Activated CD8-positive, alpha-beta memory T cell treated with anti-CD3 and anti-CD28 coated beads, Interleukin-2, amount 50 U/mL, for 24 hours (primary cell): ENCODE measurements around the gene BUB1B.

ENCODE experiments used
- DNase-seq: peaks from one replicate; pipeline ENCODE4 v3.0.0-alpha.2; 2020; ENCODE audit errors: extremely low read depth

BUB1B gene

GRCh38 chr15:40255033-40255432 is 94.2 kb downstream of the BUB1B start:
- no peak for DNase-seq

- DNase-seq, result no peak
Measured at GRCh38 chr15:40256638-40257235, 95.9 kb downstream of the BUB1B start.

- DNase-seq, result no peak
Measured at GRCh38 chr15:40257656-40258450, 97.0 kb downstream of the BUB1B start.

- no peak for DNase-seq
Measured at GRCh38 chr15:40258544-40258943, 97.7 kb downstream of the BUB1B start.

GRCh38 chr15:40259021-40259420 is 98.2 kb downstream of the BUB1B start:
- no peak for DNase-seq

DNA sequence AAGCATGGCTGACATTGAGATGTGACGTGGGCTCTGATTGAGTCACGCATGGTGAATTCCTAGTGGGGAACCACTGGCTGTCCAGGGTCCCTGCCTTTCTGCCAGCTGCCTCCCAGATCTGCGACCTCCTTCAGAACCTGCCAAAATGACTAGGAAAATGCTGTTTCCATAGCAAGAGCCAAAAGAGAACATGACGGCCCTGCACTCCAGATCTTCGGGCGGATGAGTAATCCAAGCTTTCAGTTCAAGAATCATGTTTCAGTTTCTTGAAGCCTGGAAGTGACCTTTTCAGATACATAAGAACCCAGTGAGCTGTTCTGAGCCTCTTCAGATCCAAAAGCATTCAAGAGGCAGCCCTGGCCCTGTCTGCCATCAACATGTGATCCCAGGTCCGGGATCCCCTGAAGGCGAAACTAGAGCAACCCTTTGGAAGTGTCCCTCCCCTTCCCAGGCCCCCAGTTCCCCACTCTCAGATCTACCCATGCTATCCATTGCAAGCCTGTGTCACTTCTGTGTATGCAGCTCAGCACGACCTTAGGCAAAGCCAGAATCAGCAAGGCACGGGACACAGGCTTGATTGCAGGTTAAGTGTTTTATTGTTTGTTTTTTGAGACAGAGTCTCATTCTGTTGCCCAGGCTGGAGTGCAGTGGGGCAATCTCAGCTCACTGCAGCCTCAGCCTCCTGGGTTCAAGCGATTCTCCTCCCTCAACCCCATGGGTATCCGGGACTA is 102.3 kb downstream of the BUB1B start:
- DNase-seq, result no peak

DNA sequence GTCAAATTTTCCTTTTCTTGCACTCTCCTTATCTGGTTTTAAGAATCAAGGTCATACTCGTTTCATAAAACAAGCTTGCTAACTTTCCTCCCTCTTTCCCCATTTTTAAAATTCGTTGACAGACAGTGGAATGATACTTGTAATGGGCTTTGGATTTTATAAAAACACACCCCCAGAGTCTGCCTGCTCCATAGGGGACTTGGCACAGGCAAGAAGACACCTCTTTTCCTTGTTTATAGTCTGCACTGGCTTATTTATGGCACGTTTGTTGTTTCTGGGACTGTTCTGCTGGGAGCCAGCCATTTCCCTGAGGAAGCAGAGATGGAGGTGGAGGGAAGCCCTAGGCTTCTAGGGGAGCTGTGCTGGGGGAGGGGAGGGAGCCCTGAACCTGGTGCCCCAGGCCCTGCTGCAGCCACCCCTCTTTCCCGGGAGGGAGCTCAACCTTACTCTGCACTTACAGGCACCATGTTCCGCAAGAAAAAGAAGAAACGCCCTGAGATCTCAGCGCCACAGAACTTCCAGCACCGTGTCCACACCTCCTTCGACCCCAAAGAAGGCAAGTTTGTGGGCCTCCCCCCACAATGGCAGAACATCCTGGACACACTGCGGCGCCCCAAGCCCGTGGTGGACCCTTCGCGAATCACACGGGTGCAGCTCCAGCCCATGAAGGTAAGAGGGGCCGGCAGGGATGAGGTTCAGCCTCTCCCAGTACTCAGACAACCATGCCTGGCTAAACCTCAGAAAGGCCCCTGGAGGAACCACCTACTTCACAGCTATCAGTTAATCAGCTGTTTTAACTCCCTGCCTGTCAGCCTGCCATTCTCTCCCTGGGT is 103.7 kb downstream of the BUB1B start:
- DNase-seq, result no peak

GRCh38 chr15:40265355-40265754 is 104.5 kb downstream of the BUB1B start:
- DNase-seq, result no peak

- no peak for DNase-seq
Measured at GRCh38 chr15:40265875-40266274, 105.0 kb downstream of the BUB1B start.

- DNase-seq, result no peak
Measured at GRCh38 chr15:40266828-40267304, 106.0 kb downstream of the BUB1B start.

DNA sequence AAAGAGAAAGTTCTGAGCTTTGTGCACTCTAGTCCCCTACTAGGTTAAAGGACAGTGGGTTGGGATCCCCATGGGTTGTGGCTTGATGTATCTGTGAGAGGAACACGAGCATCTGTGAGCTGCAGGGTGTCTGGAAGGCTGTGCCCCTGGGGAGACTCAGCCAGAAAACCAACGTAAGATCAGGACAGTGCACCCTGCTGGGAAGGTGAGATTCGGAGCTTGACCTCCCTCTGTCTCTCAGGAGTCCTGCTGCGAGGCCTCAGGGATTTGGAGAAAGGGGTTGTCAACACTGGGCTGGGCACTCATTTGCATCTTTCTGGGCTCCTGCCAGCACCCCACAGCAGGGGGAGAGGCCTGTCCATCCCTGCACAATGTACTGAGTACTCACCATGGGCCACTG is 106.8 kb downstream of the BUB1B start:
- no peak for DNase-seq

DNA sequence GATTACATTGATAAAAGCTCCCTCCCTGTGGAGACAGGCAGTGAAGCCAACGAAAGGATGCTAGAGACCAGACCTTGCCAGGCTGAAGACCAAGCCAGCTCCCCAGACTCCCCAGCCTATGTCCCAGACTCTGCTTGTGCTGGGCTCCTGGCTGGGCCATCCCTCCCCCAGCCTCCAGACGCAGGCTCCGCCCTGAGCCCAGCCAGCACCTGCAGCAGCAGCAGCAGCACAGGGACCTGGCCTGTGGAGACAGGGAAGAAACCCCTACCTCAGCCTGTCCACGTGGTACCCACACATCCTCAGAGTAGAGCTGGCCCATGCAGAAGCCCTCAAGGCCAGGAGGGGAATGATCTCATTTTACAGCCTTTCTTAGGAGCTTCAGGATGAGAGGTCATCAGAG is 108.7 kb downstream of the BUB1B start:
- no peak for DNase-seq

DNA sequence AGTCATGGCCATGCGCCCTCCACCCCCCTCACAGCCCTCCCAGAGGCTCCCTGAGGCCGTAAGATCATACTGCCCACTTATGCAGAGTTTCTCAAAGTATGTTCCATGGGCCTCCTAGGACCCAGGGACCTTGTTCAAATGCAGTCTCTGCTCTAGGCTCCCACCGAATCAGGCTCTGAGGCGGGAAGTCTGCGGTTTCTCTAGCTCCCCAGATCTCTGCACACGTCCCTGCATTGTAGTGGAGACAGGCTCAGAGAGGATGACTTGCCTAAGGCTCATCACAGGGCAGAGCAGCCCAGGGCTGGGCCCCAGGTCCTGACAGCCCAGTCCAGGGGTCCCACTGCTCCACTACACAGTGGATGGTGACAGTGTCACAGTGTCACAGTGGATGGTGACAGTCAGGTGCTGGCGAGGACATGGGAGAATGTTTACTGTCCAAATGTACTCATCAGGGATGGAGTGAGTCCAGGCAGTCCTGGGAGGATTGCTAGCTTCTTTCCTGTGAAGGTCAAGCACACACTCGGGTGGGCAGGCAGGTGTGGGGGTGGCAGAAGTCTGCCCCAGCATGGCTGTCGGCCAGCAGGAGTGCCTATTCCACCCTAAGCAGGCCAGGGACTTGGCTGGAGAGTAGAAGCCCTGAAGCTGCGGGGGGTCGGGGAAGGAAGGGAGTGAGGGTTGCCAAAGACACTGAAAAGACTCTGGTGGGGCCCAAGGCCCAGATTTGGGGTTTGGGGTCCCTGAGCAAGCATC is 109.6 kb downstream of the BUB1B start:
- no peak for DNase-seq
